Activated T-helper 1 cell treated with anti-CD3 and anti-CD28 coated beads, Interleukin-12 subunit alpha, Interleukin-12 subunit beta, Interleukin-2, Interleukin-4 antibody, amounts not matched to agents 30 ng/mL and 10 ng/mL and 1 ng/mL, durations not matched to agents 14 hours and 24 hours and 36 hours (primary cell): ENCODE data around the gene SCN4A. TPM values are rescaled to one million over a fixed set of nuclear protein-coding genes. Genes with fewer than 3 reads are reported as not detected.
"Not testable (repeated sequence)": the region's sequence is repeated elsewhere in the genome, so short reads cannot be mapped to it uniquely, and the experiment has no call there.

Source experiments
- DNase-seq: peaks from one replicate; pipeline ENCODE4 v3.0.0; 2021; ENCODE audit warnings: low spot score
- H3K27ac Mint-ChIP-seq: one replicate; pipeline ENCODE4 v1.8.0; 2021; ENCODE audit warnings: mild to moderate bottlenecking, mixed read lengths
- H3K27me3 Mint-ChIP-seq: one replicate; pipeline ENCODE4 v1.8.0; 2022; ENCODE audit warnings: mild to moderate bottlenecking, moderate library complexity, mixed read lengths; ENCODE audit not compliant: insufficient read depth
- H3K36me3 Mint-ChIP-seq: one replicate; pipeline ENCODE4 v1.8.0; 2021; ENCODE audit warnings: low read depth, mixed read lengths
- H3K4me1 Mint-ChIP-seq: one replicate; pipeline ENCODE4 v1.8.0; 2021; ENCODE audit warnings: low read depth, mixed read lengths
- H3K4me3 Mint-ChIP-seq: one replicate; pipeline ENCODE4 v1.8.0; 2021; ENCODE audit warnings: mild to moderate bottlenecking, moderate library complexity, mixed read lengths
- H3K9me3 Mint-ChIP-seq: one replicate; pipeline ENCODE4 v1.8.0; 2021; ENCODE audit warnings: mixed read lengths
- intact Hi-C: fragments of 100-400 bp; cut with micrococcal nuclease; formaldehyde crosslinking; loops from one replicate; pipeline ENCODE4 v1.15.1; 2024
- total RNA-seq: library from RNA; stranded (reverse); gene quantifications from 2 replicates; pipeline ENCODE4 v1.2.3, GENCODE V29; 2022

SCN4A gene
- total RNA-seq, 1 donor from 2014 or later, result 0.13 TPM

DNA sequence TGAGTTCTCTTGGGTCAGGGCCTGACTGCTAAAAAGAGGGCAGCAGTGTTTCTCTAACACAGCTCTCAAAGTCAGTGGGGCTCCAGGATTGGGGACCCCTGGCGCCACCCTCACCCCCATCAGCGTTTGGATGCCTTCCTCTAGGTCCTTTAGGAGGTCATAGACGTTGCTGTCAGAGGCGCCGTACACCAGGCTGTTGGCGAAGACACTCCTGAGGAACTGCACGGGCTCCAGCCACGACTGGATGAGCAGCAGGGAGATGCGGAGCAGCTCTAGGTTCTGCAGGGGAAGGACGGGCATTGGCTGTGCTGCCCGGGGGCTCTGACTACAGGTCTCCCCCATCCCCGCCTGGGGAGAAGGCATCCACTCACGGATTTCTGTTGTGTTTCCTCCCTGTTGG lies 55.1 kb downstream of the SCN4A start:
- no peak overlapping the region for H3K4me3 Mint-ChIP-seq
- H3K27ac Mint-ChIP-seq, result no peak overlapping the region
- H3K27me3 Mint-ChIP-seq, result peaks cover 8% of the 10 kb centered on the region
- DNase-seq, result no peak
- H3K9me3 Mint-ChIP-seq, result no peaks in the 10 kb centered on the region
- intact Hi-C loops, result loop anchor here (5.0 kb wide), 1 partner anchor 365 kb away; no protein-coding TSS in a partner anchor
- H3K36me3 Mint-ChIP-seq, result no peaks in the 10 kb centered on the region
- peaks cover 7% of the 10 kb centered on the region for H3K4me1 Mint-ChIP-seq

DNA sequence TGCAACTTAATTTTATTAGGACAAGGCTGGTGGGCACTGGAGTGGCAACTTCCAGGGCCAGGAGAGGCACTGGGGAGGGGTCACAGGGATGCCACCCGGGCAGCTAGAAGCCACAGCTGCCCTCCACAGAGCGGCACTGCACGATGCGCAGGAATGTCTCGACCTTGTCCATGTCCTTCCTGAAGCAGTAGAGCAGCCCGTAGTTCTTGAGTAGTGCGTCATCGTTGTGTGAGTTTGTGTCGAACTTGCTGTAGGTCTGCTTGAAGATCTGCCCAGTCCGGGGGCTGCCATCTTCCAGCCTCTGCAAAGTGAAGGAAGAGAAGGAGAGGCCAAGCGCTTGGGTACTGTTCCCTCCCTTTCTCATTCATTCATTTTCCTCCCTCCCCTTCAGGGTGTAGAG lies 55.5 kb downstream of the SCN4A start:
- H3K9me3 Mint-ChIP-seq, DNase-seq, H3K27me3 Mint-ChIP-seq, H3K4me1 Mint-ChIP-seq, H3K4me3 Mint-ChIP-seq, H3K36me3 Mint-ChIP-seq, H3K27ac Mint-ChIP-seq: not testable (repeated sequence)
- intact Hi-C loops, result loop anchor here (5.0 kb wide), 1 partner anchor 365 kb away; no protein-coding TSS in a partner anchor

DNA sequence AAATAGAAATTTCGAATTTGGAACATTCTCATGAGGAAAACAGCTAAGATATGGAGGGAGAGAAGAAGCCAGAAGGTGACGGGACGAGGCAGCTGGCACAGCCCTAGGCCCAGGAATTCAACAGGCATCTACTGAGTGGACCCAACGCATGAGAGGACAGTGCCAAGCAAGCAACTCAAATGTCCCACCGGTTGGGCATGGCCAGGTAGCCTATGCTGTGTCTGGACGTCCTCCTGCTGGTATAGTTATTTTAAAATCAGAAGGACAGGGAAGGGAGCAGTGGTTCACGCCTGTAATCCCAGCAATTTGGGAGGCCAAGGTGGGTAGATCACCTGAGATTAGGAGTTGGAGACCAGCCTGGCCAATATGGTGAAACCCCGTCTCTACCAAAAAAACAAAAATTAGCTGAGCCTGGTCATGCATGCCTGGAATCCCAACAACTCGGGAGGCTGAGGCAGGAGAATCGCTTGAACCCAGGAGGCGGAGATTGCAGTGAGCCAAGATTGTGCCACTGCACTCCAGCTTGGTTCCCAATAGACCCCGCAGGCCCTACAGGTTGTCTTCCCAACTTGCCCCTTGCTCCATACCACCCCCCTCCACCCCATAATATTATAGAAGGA lies 56.0 kb downstream of the SCN4A start:
- Mint-ChIP-seq H3K9me3 (no peaks in the 10 kb centered on the region), H3K36me3 (no peaks in the 10 kb centered on the region), H3K27me3 (peaks cover 6% of the 10 kb centered on the region), H3K4me1 (peaks cover 7% of the 10 kb centered on the region), H3K27ac (no peak overlapping the region), H3K4me3 (no peak overlapping the region)
- intact Hi-C loops, result loop anchor here (5.0 kb wide), 1 partner anchor 366 kb away; no protein-coding TSS in a partner anchor
- DNase-seq, result no peak

DNA sequence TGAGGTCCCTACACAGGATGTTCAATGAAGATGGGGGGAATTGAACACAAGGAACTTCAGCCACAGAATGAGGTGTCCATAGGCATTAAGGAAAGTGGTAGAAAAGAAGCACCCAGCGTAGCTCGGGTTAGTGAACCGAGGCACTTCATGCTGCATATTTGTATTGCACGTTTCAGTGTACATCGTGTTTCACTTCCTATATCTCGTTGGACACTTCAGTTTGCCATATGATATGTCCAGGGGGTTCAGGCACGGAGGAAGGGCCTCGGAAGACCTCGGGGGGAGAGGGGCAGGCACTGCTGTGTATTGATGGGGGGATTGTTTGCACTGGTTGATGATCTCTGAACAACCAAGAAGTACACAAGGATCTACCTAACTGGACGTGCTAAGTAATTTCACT lies 57.0 kb downstream of the SCN4A start:
- H3K9me3 Mint-ChIP-seq, DNase-seq, H3K36me3 Mint-ChIP-seq, H3K4me3 Mint-ChIP-seq, H3K27me3 Mint-ChIP-seq, H3K27ac Mint-ChIP-seq, H3K4me1 Mint-ChIP-seq: not testable (repeated sequence)
- intact Hi-C loops, result loop anchor here (5.0 kb wide), 1 partner anchor 367 kb away; no protein-coding TSS in a partner anchor

DNA sequence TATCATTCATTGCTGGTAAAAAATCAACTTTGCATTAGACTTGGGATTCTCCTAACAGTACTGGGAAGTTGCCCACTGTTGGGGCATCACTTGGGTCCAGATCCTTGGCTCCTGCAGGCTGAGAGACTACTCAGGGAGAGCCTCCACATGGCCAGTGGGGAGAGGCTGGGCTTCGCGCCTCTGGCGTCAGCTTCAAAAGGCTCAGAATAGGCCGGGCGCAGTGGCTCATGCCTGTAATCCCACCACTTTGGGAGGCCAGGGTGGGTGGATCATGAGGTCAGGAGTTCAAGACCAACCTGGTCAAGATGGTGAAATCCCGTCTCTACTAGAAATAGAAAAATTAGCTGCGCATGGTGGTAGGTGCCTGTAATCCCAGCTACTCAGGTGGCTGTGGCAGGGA lies 58.2 kb downstream of the SCN4A start:
- Mint-ChIP-seq H3K27me3 (peaks cover 7% of the 10 kb centered on the region), H3K9me3 (no peaks in the 10 kb centered on the region), H3K36me3 (no peaks in the 10 kb centered on the region), H3K4me1 (peaks cover 6% of the 10 kb centered on the region), H3K4me3 (no peak overlapping the region), H3K27ac (no peak overlapping the region)
- intact Hi-C loops, result no loop called here
- DNase-seq, result no peak

DNA sequence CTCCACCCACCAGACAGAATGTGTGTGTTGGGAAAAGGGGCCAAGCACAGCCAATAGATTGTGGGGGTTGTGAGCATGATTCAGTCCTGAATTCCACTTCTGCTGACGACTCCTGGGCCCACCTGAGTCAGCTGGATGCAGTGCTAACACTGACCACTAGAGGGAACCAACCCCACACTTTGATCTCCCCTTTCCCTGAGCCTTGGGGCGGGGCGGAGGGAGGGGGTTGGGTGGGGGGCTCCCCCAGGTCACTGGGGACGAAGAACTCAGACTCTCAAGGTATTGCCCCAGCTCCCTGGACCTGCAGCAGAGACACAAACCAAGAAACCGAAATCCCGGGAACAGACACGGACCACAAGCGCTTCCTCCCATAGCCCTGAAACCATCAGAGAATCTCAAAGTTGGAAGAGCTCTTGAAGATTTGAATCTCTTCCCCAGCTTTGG lies 61.0 kb downstream of the SCN4A start:
- no peaks in the 10 kb centered on the region for H3K36me3 Mint-ChIP-seq
- H3K27me3 Mint-ChIP-seq, result peaks cover 14% of the 10 kb centered on the region
- no peak overlapping the region for H3K27ac Mint-ChIP-seq
- peak; percentile 37 for DNase-seq
- no peaks in the 10 kb centered on the region for H3K4me1 Mint-ChIP-seq
- H3K4me3 Mint-ChIP-seq, result no peak overlapping the region
- intact Hi-C loops, result no loop called here
- H3K9me3 Mint-ChIP-seq, result no peaks in the 10 kb centered on the region

DNA sequence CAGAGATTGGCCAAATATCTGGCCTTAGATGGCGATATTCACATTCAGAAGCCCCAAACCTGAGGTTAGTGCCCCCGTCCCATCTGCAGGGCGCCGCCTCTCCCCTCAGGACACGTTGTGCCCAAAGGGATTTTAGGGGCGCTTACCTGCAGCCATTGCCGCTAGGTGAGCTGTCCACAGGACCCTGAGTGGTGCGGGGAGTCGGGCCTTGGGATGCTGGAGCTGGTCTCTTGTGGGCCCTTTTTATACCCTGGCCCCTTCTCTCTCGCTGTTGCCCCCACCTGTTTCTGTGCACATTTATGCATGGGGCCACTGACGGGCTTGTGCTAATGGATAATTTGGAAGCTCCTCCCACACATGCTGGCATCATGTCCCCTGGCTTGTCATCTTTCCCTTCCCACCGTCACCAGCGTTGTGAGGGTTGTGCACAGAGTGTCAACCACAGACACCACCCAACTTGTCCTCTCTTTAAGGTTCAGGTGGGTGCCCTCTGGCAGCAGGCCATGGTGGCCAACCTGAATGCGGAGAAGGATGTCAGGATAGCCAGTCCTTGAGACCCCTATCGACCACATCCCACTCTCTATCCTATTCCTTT lies 61.6 kb downstream of the SCN4A start, which contains the start of gene CSHL1:
Gene CSHL1, minus strand, starts transcription at position 218 of the 595 bp plus-strand sequence. Its CDS starts 62 bp downstream, at position 156.
- H3K4me1 Mint-ChIP-seq, result no peaks in the 10 kb centered on the region
- H3K9me3 Mint-ChIP-seq, result no peaks in the 10 kb centered on the region
- H3K27ac Mint-ChIP-seq, result no peak within 1 kb of the TSS
- H3K27me3 Mint-ChIP-seq, result peaks cover 14% of the 10 kb centered on the region
- DNase-seq, result no peak
- H3K4me3 Mint-ChIP-seq, result no peak within 1 kb of the TSS
- H3K36me3 Mint-ChIP-seq, result no peaks in the 10 kb centered on the region
- intact Hi-C loops, result no loop called here

DNA sequence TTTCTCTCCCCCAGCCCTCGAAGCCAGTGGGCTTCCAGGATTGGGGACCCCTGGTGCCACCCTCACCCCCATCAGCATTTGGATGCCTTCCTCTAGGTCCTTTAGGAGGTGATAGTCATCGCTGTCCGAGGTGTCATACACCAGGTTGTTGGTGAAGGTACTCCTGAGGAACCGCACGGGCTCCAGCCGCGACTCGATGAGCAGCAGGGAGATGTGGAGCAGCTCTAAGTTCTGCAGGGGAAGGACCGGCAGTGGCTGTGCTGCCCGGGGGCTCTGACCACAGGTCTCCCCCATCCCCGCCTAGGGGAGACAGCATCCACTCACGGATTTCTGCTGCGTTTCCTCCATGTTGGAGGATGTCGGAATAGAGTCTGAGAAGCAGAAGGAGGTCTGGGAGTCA lies 62.6 kb downstream of the SCN4A start:
- H3K9me3 Mint-ChIP-seq, result no peaks in the 10 kb centered on the region
- intact Hi-C loops, result no loop called here
- H3K27me3 Mint-ChIP-seq, result peaks cover 14% of the 10 kb centered on the region
- no peak overlapping the region for H3K27ac Mint-ChIP-seq
- no peak for DNase-seq
- H3K36me3 Mint-ChIP-seq, result no peaks in the 10 kb centered on the region
- H3K4me1 Mint-ChIP-seq, result no peaks in the 10 kb centered on the region
- H3K4me3 Mint-ChIP-seq, result no peak overlapping the region

DNA sequence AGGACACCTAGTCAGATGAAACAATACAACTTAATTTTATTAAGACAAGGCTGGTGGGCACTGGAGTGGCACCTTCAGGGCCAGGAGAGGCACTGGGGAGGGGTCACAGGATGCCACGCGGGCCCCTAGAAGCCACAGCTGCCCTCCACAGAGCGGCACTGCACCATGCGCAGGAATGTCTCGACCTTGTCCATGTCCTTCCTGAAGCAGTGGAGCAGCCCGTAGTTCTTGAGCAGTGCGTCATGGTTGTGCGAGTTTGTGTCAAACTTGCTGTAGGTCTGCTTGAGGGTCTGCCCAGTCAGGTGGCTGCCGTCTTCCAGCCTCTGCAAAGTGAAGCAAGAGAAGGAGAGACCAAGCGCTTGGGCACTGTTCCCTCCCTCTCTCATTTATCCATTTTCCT lies 63.1 kb downstream of the SCN4A start:
- DNase-seq, H3K9me3 Mint-ChIP-seq, H3K4me1 Mint-ChIP-seq, H3K4me3 Mint-ChIP-seq, intact Hi-C loops, H3K36me3 Mint-ChIP-seq, H3K27ac Mint-ChIP-seq: not testable (repeated sequence)
- peaks cover 14% of the 10 kb centered on the region for H3K27me3 Mint-ChIP-seq

DNA sequence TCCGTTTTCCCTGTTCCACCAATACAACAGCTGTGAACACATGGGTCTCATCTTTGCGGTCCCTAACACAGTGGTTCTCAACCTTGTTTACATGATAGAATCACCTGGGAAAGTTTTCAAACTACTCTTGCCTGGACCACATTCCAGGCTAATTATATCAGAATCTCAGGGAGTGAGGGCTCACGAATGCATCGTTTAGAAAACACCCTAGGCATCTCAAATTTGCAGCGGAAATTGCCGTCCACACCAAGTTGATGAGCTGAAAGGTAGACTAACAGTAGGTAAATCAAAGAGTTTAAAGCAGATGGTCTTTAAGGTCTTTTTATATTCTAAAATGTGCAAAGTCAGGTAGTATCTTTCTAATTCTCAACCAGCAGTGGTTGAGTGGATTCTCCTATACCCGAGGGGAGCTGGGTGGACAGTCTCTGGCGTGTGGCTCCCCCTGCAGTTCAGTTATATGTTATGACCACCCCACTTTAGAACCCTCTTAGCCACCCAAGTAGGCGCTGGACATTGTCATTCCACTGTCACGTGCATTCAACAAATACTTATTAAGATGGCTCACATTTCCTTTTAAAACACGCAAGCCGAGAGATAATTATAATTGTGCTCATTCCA lies 65.4 kb downstream of the SCN4A start:
- not testable (repeated sequence) for DNase-seq

DNA sequence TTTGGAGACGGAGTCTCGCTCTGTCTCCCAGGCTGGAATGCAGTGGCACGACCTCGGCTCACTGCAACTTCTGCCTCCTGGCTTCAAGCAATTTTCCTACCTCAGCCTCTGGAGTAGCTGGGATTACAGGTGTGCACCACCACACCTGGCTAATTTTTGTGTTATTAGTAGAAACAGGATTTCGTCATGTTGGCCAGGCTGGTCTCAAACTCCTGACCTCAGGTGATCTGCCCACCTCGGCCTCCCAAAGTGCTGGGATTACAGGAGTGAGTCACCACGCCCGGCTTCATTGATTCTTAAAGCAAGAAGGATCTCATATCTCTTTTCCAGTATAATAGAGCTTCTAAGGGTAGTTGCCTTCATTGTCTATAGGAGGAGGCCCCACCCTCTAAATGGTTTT lies 67.9 kb downstream of the SCN4A start:
- H3K27ac Mint-ChIP-seq, H3K4me3 Mint-ChIP-seq, DNase-seq, H3K9me3 Mint-ChIP-seq, H3K36me3 Mint-ChIP-seq, intact Hi-C loops: not testable (repeated sequence)
- peaks cover 28% of the 10 kb centered on the region for H3K27me3 Mint-ChIP-seq
- peaks cover 12% of the 10 kb centered on the region for H3K4me1 Mint-ChIP-seq

More for the DNA sequence above, 65.4 kb downstream of the SCN4A start:
- H3K27ac Mint-ChIP-seq, H3K4me3 Mint-ChIP-seq, intact Hi-C loops, H3K4me1 Mint-ChIP-seq, H3K9me3 Mint-ChIP-seq, H3K36me3 Mint-ChIP-seq: not testable (repeated sequence)
- peaks cover 23% of the 10 kb centered on the region for H3K27me3 Mint-ChIP-seq

DNA sequence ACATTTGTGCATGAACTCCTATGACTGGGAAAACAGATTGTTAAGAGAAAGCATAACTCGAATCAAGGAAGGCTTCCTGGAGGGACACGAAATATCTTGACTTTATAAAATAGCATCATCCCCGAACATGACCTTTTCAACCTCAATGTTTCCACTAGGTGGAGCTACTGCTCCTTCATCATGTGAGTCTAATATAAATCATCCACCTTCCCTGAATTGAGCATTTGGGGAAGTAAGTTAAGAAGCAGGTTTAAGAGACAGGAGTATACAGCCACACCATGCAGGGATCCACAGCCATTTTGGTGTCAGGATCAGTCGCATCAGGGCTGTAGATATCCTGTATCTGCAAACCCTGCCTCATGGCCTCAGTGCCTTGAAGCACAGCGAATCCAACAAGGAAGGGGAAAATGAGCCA lies 68.9 kb downstream of the SCN4A start:
- intact Hi-C loops, H3K36me3 Mint-ChIP-seq, H3K27ac Mint-ChIP-seq, H3K4me3 Mint-ChIP-seq, H3K9me3 Mint-ChIP-seq: not testable (repeated sequence)
- H3K27me3 Mint-ChIP-seq, result peaks cover 23% of the 10 kb centered on the region
- H3K4me1 Mint-ChIP-seq, result peaks cover 20% of the 10 kb centered on the region
- DNase-seq, result peak; percentile 7

DNA sequence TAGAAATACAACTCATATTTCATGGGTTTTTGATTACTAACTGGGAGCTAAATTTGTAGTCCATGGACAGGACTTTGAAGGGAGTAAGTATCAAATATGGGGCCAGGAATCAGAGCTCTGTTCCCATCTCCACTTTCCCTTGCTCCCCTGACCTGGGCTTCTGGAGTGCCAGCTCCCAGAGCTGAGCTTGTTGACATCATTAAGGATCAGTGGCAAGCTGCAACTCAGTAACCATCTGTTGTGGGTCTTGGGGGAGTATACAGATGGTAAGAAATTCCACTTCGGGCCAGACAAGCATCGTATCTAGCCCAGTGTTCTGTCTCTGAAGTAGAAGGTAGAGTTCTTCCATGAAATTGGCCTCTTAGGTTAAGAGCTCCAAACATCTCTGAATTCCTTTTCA lies 70.7 kb downstream of the SCN4A start:
- H3K27ac Mint-ChIP-seq, H3K36me3 Mint-ChIP-seq, H3K4me3 Mint-ChIP-seq, DNase-seq, H3K9me3 Mint-ChIP-seq, intact Hi-C loops: not testable (repeated sequence)
- Mint-ChIP-seq H3K27me3 (peaks cover 17% of the 10 kb centered on the region), H3K4me1 (peaks cover 20% of the 10 kb centered on the region)
